ENCODE data around the gene PARP15. TPM values are rescaled to one million over a fixed set of nuclear protein-coding genes. Genes with fewer than 3 reads are reported as not detected.

PARP15 gene
- total and polyA plus RNA-seq, 2 experiments from 2014 or later: 0.39 to 0.87 TPM

- TF ChIP-seq ZNF462 (CRISPR knock-in tag; IDR thresholded peaks at IDR 0.05): no peak
- no peak for TF ChIP-seq ZNF331 (CRISPR knock-in tag; IDR thresholded peaks at IDR 0.05; ENCODE audit: low read depth)
These were observed 59.2 kb downstream of the PARP15 start (continued) for GRCh38 chr3:122636697-122637096.

GRCh38 chr3:122640437-122640999, 63.1 kb downstream of the PARP15 start:
- no peaks in the 10 kb centered on the region for H3F3A ChIP-seq (replicated peaks; ENCODE audit: low read depth)
- H3K9me2 ChIP-seq (ENCODE audit: insufficient read depth): no peaks in the 10 kb centered on the region
- Mint-ChIP-seq H3K27me3 (ENCODE audit: insufficient read depth, low read depth, poor library complexity) (peaks cover 6% of the 10 kb centered on the region), H3K9me3 (no peaks in the 10 kb centered on the region; the same call in 1 of the 3 replicates), H3K4me1 (no peaks in the 10 kb centered on the region), H3K27ac (no peak overlapping the region), H3K36me3 (ENCODE audit: low read depth) (no peaks in the 10 kb centered on the region), H3K4me3 (no peak overlapping the region)
- H3K36me3 ChIP-seq (ENCODE audit: insufficient read depth): no peaks in the 10 kb centered on the region
- no peaks in the 10 kb centered on the region for H3K79me2 ChIP-seq (replicated peaks; ENCODE audit: insufficient read depth)
- no peak for ATAC-seq
- no peak for DNase-seq (ENCODE audit: low spot score)
- H3K4me2 ChIP-seq: no peak overlapping the region
- peaks cover 4% of the 10 kb centered on the region; the same call in 1 of the 2 replicates for H3K4me1 ChIP-seq (ENCODE audit: insufficient read depth)
- H4K20me1 ChIP-seq (replicated peaks; ENCODE audit: insufficient read depth): no peaks in the 10 kb centered on the region
- no peak overlapping the region for H2AFZ ChIP-seq
- no peak overlapping the region for H3K4me3 ChIP-seq
- H3K27me3 ChIP-seq (ENCODE audit: insufficient read depth): no peaks in the 10 kb centered on the region
- H3K27ac ChIP-seq (ENCODE audit: low read depth): no peak overlapping the region
- TF ChIP-seq ZNF462 (CRISPR knock-in tag; IDR thresholded peaks at IDR 0.05): no peak
